MM.1S (cell line): Measurements from ENCODE around the gene CCL26.

Source experiments
- DNase-seq: peaks from one replicate; pipeline ENCODE4 v3.0.0-alpha.2; 2015
- H2AFZ ChIP-seq: fragments of 300-600 bp; sonication (generic); 2 replicates; pipeline ENCODE4 v1.6.0; 2016; ENCODE audit warnings: antibody characterized with exemption, low read length
- H3F3A ChIP-seq: fragments of 300-600 bp; sonication (generic); 2 replicates; pipeline ENCODE4 v1.6.1; 2016; ENCODE audit warnings: mild to moderate bottlenecking, antibody characterized with exemption, low read length, moderate library complexity, mixed read lengths; ENCODE audit not compliant: insufficient read depth
- H3K27ac ChIP-seq: fragments of 300-600 bp; sonication (generic); 2 replicates; pipeline ENCODE4 v1.5.1; 2016; ENCODE audit warnings: mild to moderate bottlenecking, low read length
- H3K27me3 ChIP-seq: fragments of 300-600 bp; sonication (generic); replicated peaks from 2 replicates; pipeline ENCODE4 v1.6.0; 2016; ENCODE audit warnings: low read length; ENCODE audit not compliant: insufficient read depth
- H3K36me3 ChIP-seq: fragments of 300-600 bp; sonication (generic); replicated peaks from 2 replicates; pipeline ENCODE4 v1.6.1; 2016; ENCODE audit warnings: mild to moderate bottlenecking, low read length, mixed read lengths; ENCODE audit not compliant: insufficient read depth
- H3K4me1 ChIP-seq: fragments of 300-600 bp; sonication (generic); 2 replicates; pipeline ENCODE4 v1.6.1; 2016; ENCODE audit warnings: low read length, mixed read lengths
- H3K4me2 ChIP-seq: fragments of 300-600 bp; sonication (generic); 2 replicates; pipeline ENCODE4 v1.6.0; 2016; ENCODE audit warnings: low read depth, low read length
- H3K4me3 ChIP-seq: fragments of 300-600 bp; sonication (generic); 2 replicates; pipeline ENCODE4 v1.5.1; 2016; ENCODE audit warnings: low read length, mixed read lengths
- H3K79me2 ChIP-seq: fragments of 300-600 bp; sonication (generic); 2 replicates; pipeline ENCODE4 v1.6.1; 2016; ENCODE audit warnings: mixed run types, low read length, mixed read lengths
- H3K9ac ChIP-seq: fragments of 300-600 bp; sonication (generic); 2 replicates; pipeline ENCODE4 v1.6.1; 2016; ENCODE audit warnings: low read length, mixed read lengths
- H3K9me2 ChIP-seq: fragments of 300-600 bp; sonication (generic); replicated peaks from 2 replicates; pipeline ENCODE4 v1.6.1; 2016; ENCODE audit warnings: mild to moderate bottlenecking, low read length, mixed read lengths; ENCODE audit not compliant: insufficient read depth
- H3K9me3 ChIP-seq: fragments of 300-600 bp; sonication (generic); replicated peaks from 2 replicates; pipeline ENCODE4 v1.6.1; 2016; ENCODE audit warnings: mild to moderate bottlenecking, low read length, mixed read lengths; ENCODE audit not compliant: insufficient read depth
- H4K20me1 ChIP-seq: fragments of 300-600 bp; sonication (generic); 2 replicates; pipeline ENCODE4 v1.6.1; 2016; ENCODE audit warnings: mild to moderate bottlenecking, low read length, moderate library complexity, mixed read lengths; ENCODE audit not compliant: insufficient read depth
- CTCF ChIP-seq: fragments of 300-600 bp; sonication (generic); IDR thresholded peaks from 2 replicates; pipeline ENCODE4 v1.5.1; 2016; ENCODE audit warnings: antibody characterized with exemption, low read length, mixed read lengths
- EZH2 ChIP-seq: fragments of 300-600 bp; sonication (generic); optimal IDR thresholded peaks from 2 replicates; pipeline ENCODE3; 2017; ENCODE audit warnings: low read depth, mild to moderate bottlenecking, antibody characterized with exemption, low read length, mixed read lengths
- EZH2phosphoT487 ChIP-seq: fragments of 300-600 bp; sonication (generic); IDR thresholded peaks from 2 replicates; pipeline ENCODE4 v1.6.1; 2018; ENCODE audit warnings: antibody characterized with exemption, low read length

The CCL26 gene

GRCh38 chr7:75818472-75818871 lies 46.5 kb upstream of the CCL26 start:
- no peak for DNase-seq
- no peaks in the 10 kb centered on the region for H4K20me1 ChIP-seq
- H3K9me2 ChIP-seq, result no peaks in the 10 kb centered on the region
- no peak overlapping the region for H2AFZ ChIP-seq
- no peaks in the 10 kb centered on the region for H3K4me1 ChIP-seq
- no peaks in the 10 kb centered on the region for H3K79me2 ChIP-seq
- no peak overlapping the region for H3K9ac ChIP-seq
- TF ChIP-seq EZH2phosphoT487 (no peak), CTCF (no peak), EZH2 (no peak)
- H3K36me3 ChIP-seq, result no peaks in the 10 kb centered on the region
- no peak overlapping the region for H3K4me2 ChIP-seq
- no peaks in the 10 kb centered on the region for H3F3A ChIP-seq
- H3K27me3 ChIP-seq, result no peaks in the 10 kb centered on the region
- no peak overlapping the region for H3K4me3 ChIP-seq
- H3K9me3 ChIP-seq, result no peaks in the 10 kb centered on the region
- no peak overlapping the region for H3K27ac ChIP-seq

GRCh38 chr7:75817116-75817515 lies 45.1 kb upstream of the CCL26 start:
- no peaks in the 10 kb centered on the region for H3K79me2 ChIP-seq
- no peak for TF ChIP-seq EZH2phosphoT487
- no peak for TF ChIP-seq EZH2
- no peak for TF ChIP-seq CTCF
- H3K36me3 ChIP-seq, result no peaks in the 10 kb centered on the region
- no peak overlapping the region for H3K9ac ChIP-seq
- DNase-seq, result no peak
- no peaks in the 10 kb centered on the region for H3F3A ChIP-seq
- H3K27ac ChIP-seq, result no peak overlapping the region
- H3K4me1 ChIP-seq, result no peaks in the 10 kb centered on the region
- no peaks in the 10 kb centered on the region for H3K27me3 ChIP-seq
- H3K9me2 ChIP-seq, result no peaks in the 10 kb centered on the region
- no peak overlapping the region for H2AFZ ChIP-seq
- H3K4me3 ChIP-seq, result no peak overlapping the region
- H3K9me3 ChIP-seq, result no peaks in the 10 kb centered on the region
- H4K20me1 ChIP-seq, result no peaks in the 10 kb centered on the region
- H3K4me2 ChIP-seq, result no peak overlapping the region

GRCh38 chr7:75815418-75816064 lies 43.5 kb upstream of the CCL26 start:
- Histone ChIP-seq H3K36me3 (no peaks in the 10 kb centered on the region), H3K4me3 (no peak overlapping the region), H3K4me2 (no peak overlapping the region), H3K9me2 (no peaks in the 10 kb centered on the region), H3K27me3 (no peaks in the 10 kb centered on the region), H3K27ac (no peak overlapping the region), H3K79me2 (no peaks in the 10 kb centered on the region), H3K9ac (no peak overlapping the region), H3K9me3 (no peaks in the 10 kb centered on the region), H2AFZ (no peak overlapping the region), H3K4me1 (no peaks in the 10 kb centered on the region), H4K20me1 (no peaks in the 10 kb centered on the region), H3F3A (no peaks in the 10 kb centered on the region)
- TF ChIP-seq CTCF, result no peak
- no peak for TF ChIP-seq EZH2
- TF ChIP-seq EZH2phosphoT487, result no peak
- DNase-seq, result no peak
